Skin of body (tissue), 2 donors: ENCODE measurements around the gene ZNF655. TPM values are rescaled to one million over a fixed set of nuclear protein-coding genes. Genes with fewer than 3 reads are reported as not detected.
"Not testable (repeated sequence)": the region's sequence is repeated elsewhere in the genome, so short reads cannot be mapped to it uniquely, and the experiment has no call there.

Experiments used
- DNase-seq: peaks from one replicate; lab custom pipeline; 2025; lab: John Stamatoyannopoulos, UW
- total RNA-seq: library from RNA; depleted of rRNA; stranded (reverse); fragments of >200 nt; gene quantifications from one replicate; pipeline ENCODE4 v1.2.3, GENCODE V29; 2014

The ZNF655 gene
- total RNA-seq, 1 donor from 2014 or later: 77.3 TPM

- DNase-seq: no peak
Measured at GRCh38 chr7:99560834-99561736, 2.6 kb downstream of the ZNF655 start.

DNA sequence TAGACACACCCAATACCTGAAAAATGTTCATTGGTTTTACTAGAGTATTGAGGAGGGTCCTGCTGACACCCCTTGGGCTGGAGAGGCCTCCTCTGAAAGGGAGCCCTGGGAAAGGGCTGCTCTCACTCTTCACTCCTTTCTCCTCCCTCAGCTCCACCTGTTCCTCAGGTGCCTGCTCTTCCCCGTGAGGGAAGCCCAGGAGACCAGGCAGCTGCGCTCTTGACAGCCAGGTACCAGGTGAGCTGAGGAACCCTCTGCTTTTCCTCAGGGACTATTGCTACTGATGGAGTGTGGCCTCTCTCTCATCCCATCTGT is 3.3 kb downstream of the ZNF655 start:
- DNase-seq: no peak

- no peak for DNase-seq
Measured at GRCh38 chr7:99562114-99562784, 3.8 kb downstream of the ZNF655 start.

DNA sequence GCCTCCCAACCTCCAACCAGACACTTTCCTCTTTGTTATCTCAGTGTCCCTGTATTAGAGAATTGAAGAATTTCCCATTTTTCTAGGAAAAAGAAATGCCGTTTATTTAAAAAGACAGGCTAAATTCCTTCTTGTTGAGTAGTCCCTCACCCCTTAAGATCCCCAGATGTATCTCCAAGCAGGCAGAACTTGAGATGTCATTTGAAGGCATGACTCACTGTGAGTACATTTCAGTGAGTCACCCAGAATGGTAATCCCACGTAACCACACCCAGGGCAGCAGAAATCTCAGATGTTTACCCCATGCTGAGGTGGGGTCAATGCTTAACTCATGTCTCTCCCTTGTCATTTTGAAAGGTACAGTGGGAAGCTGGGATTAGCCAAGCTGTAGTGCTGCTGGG is 4.4 kb downstream of the ZNF655 start:
- DNase-seq: no peak

- no peak for DNase-seq
Measured at GRCh38 chr7:99563650-99564049, 5.2 kb downstream of the ZNF655 start.

DNA sequence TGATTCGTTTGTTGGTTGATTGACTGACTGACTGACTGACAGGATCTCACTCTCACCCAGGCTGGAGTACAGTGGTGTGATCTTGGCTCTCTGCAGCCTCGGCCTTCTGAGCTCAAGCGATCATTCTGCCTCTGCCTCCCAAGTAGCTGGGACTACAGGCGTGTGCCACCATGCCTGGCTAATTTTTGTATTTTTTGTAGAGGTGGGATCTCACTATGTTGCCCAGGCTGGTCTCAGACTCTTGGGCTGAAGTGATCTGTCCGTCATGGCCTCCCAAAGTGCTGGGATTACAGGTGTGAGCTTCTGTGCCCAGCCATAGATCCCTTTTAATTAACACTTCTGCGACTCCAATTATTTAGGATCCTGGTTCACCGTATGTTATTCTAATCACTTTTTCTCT is 10.3 kb downstream of the ZNF655 start:
- DNase-seq: not testable (repeated sequence)

DNA sequence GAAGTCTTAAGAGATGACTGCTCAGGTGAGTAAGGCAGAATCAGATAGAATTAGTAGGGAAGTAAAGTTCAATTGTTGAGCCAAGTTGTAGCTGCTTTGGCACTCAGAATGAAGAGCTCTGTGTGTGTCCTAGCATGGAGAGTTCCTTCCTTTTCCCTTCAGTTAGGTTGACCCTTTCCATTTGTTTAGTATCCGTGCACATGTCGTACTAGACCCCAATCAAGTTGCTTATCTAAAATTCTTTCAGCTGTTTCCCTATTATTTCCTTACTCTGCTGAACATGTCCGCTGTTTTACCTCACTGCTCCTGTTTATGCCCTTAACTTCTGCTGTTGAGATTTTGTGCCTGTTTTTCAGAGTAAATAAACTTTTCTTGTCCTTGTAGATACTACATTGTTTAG is 13.3 kb downstream of the ZNF655 start:
- no peak for DNase-seq

GRCh38 chr7:99573257-99573656 is 14.8 kb downstream of the ZNF655 start:
- no peak for DNase-seq

GRCh38 chr7:99576251-99576650 is 17.8 kb downstream of the ZNF655 start:
- no peak for DNase-seq

- DNase-seq: no peak
Measured at GRCh38 chr7:99579281-99579955, 21.0 kb downstream of the ZNF655 start.

DNA sequence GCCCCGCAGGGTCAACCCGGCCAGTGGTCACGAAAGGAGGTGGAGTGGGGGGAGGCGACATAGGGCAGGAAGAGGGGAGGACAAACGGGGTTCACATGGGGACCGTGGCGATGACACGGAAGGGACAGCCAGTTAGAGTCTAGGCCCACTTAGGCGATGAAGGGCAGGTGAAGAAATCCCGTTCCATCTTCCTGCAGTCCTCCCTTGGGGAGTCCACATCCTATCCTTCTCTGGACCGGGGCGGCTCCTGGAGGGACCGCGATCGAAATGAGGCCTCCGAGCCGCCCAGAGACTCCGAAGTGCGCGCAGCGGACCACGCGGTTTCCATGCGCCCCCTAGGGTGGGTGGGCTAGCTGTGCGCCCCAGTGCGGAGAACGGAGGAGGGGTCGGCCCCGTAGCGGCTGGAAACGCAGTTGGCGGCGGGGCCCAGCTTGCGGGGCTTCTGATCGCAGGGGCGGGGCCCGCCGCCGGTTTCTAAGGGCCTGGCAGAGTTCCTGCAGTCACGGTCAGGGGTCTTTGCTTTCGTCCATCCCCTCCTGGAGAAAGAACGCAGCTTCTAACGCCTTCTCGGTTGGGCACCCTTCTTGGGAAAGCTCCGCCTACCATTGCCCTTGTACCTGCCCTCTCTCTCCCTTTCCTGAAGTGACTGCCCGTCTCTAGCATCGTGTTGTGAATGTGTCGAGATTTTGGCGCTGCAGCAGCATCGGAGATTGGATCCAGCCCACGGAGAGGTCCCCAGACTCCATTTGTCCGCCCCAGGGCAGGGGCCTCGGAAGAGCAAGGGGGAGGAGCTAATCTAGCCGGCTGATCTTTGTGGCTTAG is 21.7 kb downstream of the ZNF655 start:
- peak; percentile 27 for DNase-seq

DNA sequence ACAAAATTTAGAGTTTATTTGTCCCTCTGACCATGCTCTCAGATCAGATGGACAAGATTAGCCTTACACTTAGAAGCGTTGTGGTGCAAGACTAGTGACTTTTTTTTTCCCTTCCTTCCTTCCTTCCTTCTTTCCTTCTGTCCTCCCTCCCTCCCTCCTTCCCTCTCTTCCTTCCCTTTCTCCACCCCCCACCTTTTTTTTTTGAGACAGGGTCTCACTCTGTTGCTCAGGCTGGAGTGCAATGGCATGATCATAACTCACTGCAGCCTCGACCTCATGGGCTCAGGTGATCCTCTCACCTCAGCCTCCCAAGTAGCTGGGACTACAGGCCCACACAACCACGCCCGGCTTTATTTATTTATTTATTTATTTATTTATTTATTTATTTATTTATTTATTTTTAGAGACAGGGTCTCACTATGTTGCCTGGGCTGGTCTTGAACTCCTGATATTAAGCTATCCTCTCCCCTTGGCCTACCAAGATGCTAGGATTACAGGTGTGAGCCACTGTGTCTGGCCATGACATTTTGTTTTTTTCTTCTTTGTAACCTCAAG is 22.4 kb downstream of the ZNF655 start:
- DNase-seq: not testable (repeated sequence)

GRCh38 chr7:99588868-99589267 is 30.4 kb downstream of the ZNF655 start:
- DNase-seq: no peak

DNA sequence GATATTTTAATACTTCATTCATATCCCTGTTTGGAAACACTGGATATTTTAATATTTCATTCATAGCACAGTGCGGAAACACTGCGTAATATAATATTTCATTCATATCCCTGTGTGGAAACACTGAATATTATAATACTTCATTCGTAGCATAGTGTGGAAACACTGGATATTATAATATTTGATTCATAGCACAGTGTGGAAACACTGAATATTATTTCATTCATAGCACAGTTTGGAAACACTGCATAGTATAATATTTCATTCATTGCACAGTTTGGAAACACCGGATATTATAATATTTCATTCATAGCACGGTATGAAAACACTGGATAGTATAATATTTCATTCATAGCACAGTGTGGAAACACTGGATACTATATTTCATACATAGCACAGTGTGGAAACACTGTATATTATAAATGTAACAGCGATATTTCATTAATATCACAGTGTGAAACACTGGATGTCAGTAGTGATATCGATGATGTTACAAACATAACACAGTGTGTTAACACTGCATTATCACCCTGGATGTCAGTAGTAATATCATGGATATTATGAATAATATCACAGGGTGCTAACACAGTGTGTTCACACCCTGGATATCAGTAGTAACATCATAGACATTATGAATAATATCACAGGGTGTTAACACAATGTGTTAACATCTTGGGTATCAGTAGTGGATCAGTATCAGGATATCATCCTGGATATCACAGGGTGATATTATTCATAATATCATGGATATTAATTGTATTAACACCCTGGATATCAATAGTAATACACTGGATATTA is 36.7 kb downstream of the ZNF655 start:
- DNase-seq: no peak

- DNase-seq: no peak
Measured at GRCh38 chr7:99596408-99596955, 38.0 kb downstream of the ZNF655 start.

DNA sequence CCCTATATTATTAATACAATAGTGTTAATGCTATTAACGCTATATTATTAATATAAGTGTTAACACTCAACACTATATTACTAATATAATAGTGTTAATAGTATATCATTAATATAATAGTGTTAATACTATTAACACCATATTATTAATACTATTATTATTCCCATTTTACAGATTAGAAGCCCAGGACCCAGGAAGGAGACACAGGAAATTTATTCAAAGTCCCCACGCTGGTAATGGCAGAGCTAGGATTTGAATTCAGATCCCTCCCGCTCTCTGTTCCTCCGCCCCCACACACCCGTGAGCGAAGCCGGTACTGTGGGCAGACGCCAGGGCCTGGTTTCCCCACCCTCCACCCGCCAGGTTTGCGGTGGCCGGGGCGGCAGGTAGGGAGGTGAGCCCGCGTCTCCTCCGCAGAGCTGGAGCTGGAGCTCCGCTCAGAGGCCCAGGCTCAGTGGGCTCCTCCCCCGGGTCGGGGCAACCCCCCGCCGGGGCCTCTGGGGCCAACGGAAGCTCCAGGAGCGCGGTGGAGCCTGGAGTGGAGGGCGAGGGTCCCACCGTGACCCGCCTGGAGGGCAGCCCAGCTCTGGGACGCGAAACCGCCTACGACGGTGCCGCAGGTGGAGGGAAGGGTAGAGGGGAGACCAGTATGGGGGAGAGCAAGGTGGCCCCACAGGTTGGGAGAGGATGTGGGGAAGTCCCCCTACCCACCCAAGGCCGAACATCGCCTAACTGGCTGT is 39.5 kb downstream of the ZNF655 start, which contains the start of gene TMEM225B:
Gene TMEM225B, plus strand, starts transcription at position 506 of the 740 bp plus-strand sequence. CDS start 6,122 bp downstream, outside the sequence.
- DNase-seq: no peak

DNA sequence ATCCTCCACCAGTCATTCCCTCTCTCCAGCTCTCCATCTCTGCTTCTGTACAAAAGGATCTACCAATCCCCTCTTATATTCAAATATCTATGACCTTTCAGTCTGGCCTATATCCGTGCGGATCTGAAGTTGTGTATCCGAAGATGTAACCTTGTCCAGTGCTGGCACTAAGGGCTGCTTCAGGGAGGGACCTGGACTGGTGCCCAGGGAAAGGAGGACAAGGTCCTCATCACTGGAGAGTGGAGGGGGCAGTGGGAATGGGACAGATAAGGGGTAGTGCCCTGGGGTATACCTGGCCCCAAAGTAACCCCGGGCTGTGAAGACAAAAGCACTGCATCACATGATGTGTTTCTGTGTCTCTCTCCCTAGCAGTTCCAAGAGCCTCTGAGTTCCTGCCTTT is 41.4 kb downstream of the ZNF655 start:
- no peak for DNase-seq

DNA sequence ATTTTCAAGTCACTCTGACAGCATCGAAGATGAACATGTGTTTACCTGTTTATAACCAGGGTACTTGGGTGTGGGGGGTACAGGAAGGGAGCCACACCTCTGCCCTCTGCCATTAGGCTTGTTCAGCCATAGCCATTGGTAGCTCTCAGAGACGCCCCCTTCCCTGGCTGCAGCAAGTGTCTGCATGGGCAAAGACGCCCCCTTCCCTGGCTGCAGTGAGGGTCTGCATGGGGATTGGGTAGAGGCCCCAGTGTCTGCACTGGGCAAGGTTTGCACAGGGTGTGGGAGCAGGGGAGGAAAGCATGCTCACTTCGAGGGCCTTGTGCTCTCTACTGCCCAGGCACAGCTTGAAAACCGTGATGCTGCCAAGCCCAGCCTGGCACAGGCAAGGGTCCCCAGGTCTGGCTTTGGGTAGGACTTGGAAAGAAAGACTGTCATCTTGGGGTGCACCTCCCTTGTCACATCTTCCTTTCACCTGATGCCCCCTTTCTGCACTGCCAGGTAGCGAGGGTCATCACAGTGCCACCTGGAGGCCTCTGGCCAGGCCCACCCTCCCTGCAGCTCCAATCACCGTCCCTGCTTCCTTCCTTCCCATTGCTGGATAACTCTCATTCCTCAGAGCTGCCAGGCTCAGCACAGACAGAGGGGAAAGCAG is 43.3 kb downstream of the ZNF655 start:
- DNase-seq: no peak

- DNase-seq: no peak
Measured at GRCh38 chr7:99605527-99605926, 47.1 kb downstream of the ZNF655 start.
